NCI-H2107 treated with DMSO at 0.1 percent for 48 hours (cell line): ENCODE results near the gene SLC6A19.

Experiments
- DNase-seq: peaks from one replicate; lab custom pipeline; 2025; ENCODE audit not compliant: unreplicated experiment; lab: John Stamatoyannopoulos, UW

Gene SLC6A19

GRCh38 chr5:1179383-1179715 is 22.0 kb upstream of the SLC6A19 start:
- no peak for DNase-seq

GRCh38 chr5:1180096-1180495 is 21.3 kb upstream of the SLC6A19 start:
- no peak for DNase-seq

- DNase-seq: no peak
Measured at GRCh38 chr5:1180841-1181271, 20.5 kb upstream of the SLC6A19 start.

GRCh38 chr5:1181451-1182359 is 19.7 kb upstream of the SLC6A19 start:
- no peak for DNase-seq

GRCh38 chr5:1182360-1182632 is 19.1 kb upstream of the SLC6A19 start:
- DNase-seq: no peak

GRCh38 chr5:1182633-1183423 is 18.6 kb upstream of the SLC6A19 start:
- DNase-seq: peak; percentile 19

GRCh38 chr5:1183424-1184162 is 17.8 kb upstream of the SLC6A19 start:
- DNase-seq: no peak

- DNase-seq: no peak
Measured at GRCh38 chr5:1184163-1184470, 17.3 kb upstream of the SLC6A19 start.

- DNase-seq: no peak
Measured at GRCh38 chr5:1184481-1184880, 16.9 kb upstream of the SLC6A19 start.

- DNase-seq: no peak
Measured at GRCh38 chr5:1185038-1185627, 16.3 kb upstream of the SLC6A19 start.

- DNase-seq: no peak
Measured at GRCh38 chr5:1185629-1186350, 15.6 kb upstream of the SLC6A19 start.

- no peak for DNase-seq
Measured at GRCh38 chr5:1186351-1187233, 14.8 kb upstream of the SLC6A19 start.

- no peak for DNase-seq
Measured at GRCh38 chr5:1187234-1187949, 14.0 kb upstream of the SLC6A19 start.

- no peak for DNase-seq
Measured at GRCh38 chr5:1187950-1188334, 13.5 kb upstream of the SLC6A19 start.

- no peak for DNase-seq
Measured at GRCh38 chr5:1188464-1188863, 12.9 kb upstream of the SLC6A19 start.

- no peak for DNase-seq
Measured at GRCh38 chr5:1189269-1189668, 12.1 kb upstream of the SLC6A19 start.

- no peak for DNase-seq
Measured at GRCh38 chr5:1190278-1190677, 11.1 kb upstream of the SLC6A19 start.

GRCh38 chr5:1190837-1191239 is 10.6 kb upstream of the SLC6A19 start:
- no peak for DNase-seq

GRCh38 chr5:1192971-1193590 is 8.3 kb upstream of the SLC6A19 start:
- no peak for DNase-seq
